Subcutaneous adipose tissue (tissue), 4 donors: ENCODE measurements around the gene WFDC1. TPM values are rescaled to one million over a fixed set of nuclear protein-coding genes. Genes with fewer than 3 reads are reported as not detected.

Experiments used
- CTCF ChIP-seq: fragments of 450-650 bp; IDR thresholded peaks from one replicate; pipeline ENCODE4 v1.5.1; 2016; ENCODE audit warnings: low read depth, mild to moderate bottlenecking, control low read depth, antibody characterized with exemption, moderate library complexity
- total RNA-seq, 4 donors: library from RNA; depleted of rRNA; stranded (reverse); fragments of >200 nt; gene quantifications; one replicate each; pipeline ENCODE4 v1.1.0, GENCODE V29; 2016

The WFDC1 gene
- total RNA-seq, 4 donors from 2014 or later: 0.38 to 0.98 (median 0.44) TPM; not detected in 1

- no peak for TF ChIP-seq CTCF
Measured at GRCh38 chr16:84367297-84367680, 72.6 kb downstream of the WFDC1 start.

GRCh38 chr16:84367750-84368307 lies 73.2 kb downstream of the WFDC1 start:
- TF ChIP-seq CTCF: no peak

- TF ChIP-seq CTCF: no peak
Measured at GRCh38 chr16:84368308-84368996, 73.8 kb downstream of the WFDC1 start, which contains the start of gene ATP2C2. ATP2C2 (plus strand) TSS chr16:84368538; CDS start chr16:84368616, 78 bp downstream.

- no peak for TF ChIP-seq CTCF
Measured at GRCh38 chr16:84369105-84369504, 74.4 kb downstream of the WFDC1 start.

- TF ChIP-seq CTCF: no peak
Measured at GRCh38 chr16:84369938-84370627, 75.4 kb downstream of the WFDC1 start.

GRCh38 chr16:84370723-84371552 lies 76.3 kb downstream of the WFDC1 start:
- TF ChIP-seq CTCF: no peak

- TF ChIP-seq CTCF: no peak
Measured at GRCh38 chr16:84371553-84371865, 76.8 kb downstream of the WFDC1 start.
